RWPE2 (cell line): ENCODE data around the gene UBQLN4.
A peak's percentile ranks its signal among the peaks of the same experiment; 100 is the strongest.

Experiments
- ATAC-seq: fragments of 200-7000 bp; cut with Tn5 transposase; 3 replicates; pipeline ENCODE4 v1.9.1; 2021; ENCODE audit warnings: low read depth
- DNase-seq: peaks from one replicate; pipeline ENCODE4 v3.0.0-alpha.2; 2020; ENCODE audit warnings: low spot score
- H3K27ac ChIP-seq: fragments of 450-650 bp; 2 replicates; pipeline ENCODE4 v1.5.1; 2017; ENCODE audit warnings: mild to moderate bottlenecking; ENCODE audit not compliant: poor library complexity, severe bottlenecking
- H3K27me3 ChIP-seq: fragments of 250-450 bp; sonication (Bioruptor Pico); 2 replicates; pipeline ENCODE4 v1.5.1; 2021; ENCODE audit warnings: mild to moderate bottlenecking, moderate library complexity; ENCODE audit not compliant: insufficient read depth, poor library complexity, severe bottlenecking
- H3K36me3 ChIP-seq: fragments of 250-450 bp; sonication (Bioruptor Pico); 2 replicates; pipeline ENCODE4 v1.5.1; 2020; ENCODE audit warnings: low read depth, mild to moderate bottlenecking, moderate library complexity
- H3K4me1 ChIP-seq: fragments of 250-450 bp; sonication (Bioruptor Pico); 2 replicates; pipeline ENCODE4 v1.5.1; 2021; ENCODE audit warnings: mild to moderate bottlenecking, moderate library complexity; ENCODE audit not compliant: insufficient read depth, poor library complexity, severe bottlenecking
- H3K4me3 ChIP-seq: fragments of 250-450 bp; sonication (Bioruptor Pico); 2 replicates; pipeline ENCODE4 v1.5.1; 2021; ENCODE audit warnings: mild to moderate bottlenecking, moderate library complexity; ENCODE audit not compliant: severe bottlenecking
- H3K9me3 ChIP-seq: fragments of 250-450 bp; sonication (Bioruptor Pico); 2 replicates; pipeline ENCODE4 v1.5.1; 2021; ENCODE audit warnings: mild to moderate bottlenecking, moderate library complexity; ENCODE audit not compliant: severe bottlenecking
- CTCF ChIP-seq: fragments of 450-650 bp; IDR thresholded peaks from one replicate; pipeline ENCODE4 v1.5.1; 2017; ENCODE audit warnings: mild to moderate bottlenecking, moderate library complexity; ENCODE audit not compliant: poor library complexity, severe bottlenecking

The UBQLN4 gene

GRCh38 chr1:156055281-156056048, 1.9 kb upstream of the UBQLN4 start:
- DNase-seq (no peak), ATAC-seq (no peak)
- H3K4me1 ChIP-seq = no peaks in the 10 kb centered on the region
- H3K27ac ChIP-seq = peak overlapping the region; percentile 90
- H3K27me3 ChIP-seq = no peaks in the 10 kb centered on the region
- H3K36me3 ChIP-seq = peaks cover 7% of the 10 kb centered on the region
- TF ChIP-seq CTCF = no peak
- peak overlapping the region; percentile 87 for H3K4me3 ChIP-seq
- no peaks in the 10 kb centered on the region for H3K9me3 ChIP-seq

GRCh38 chr1:156054500-156055280, 1.1 kb upstream of the UBQLN4 start, which contains the start of gene LAMTOR2:
LAMTOR2 (plus strand) TSS chr1:156054782; CDS start chr1:156054890, 108 bp downstream.
- Histone ChIP-seq H3K9me3 (no peaks in the 10 kb centered on the region), H3K4me1 (no peaks in the 10 kb centered on the region), H3K27ac (peak within 1 kb of the TSS; percentile 90), H3K27me3 (no peaks in the 10 kb centered on the region), H3K4me3 (peak within 1 kb of the TSS; percentile 87), H3K36me3 (peaks cover 9% of the 10 kb centered on the region)
- ATAC-seq = peak; percentile 82
- DNase-seq = peak; percentile 96
- no peak for TF ChIP-seq CTCF

- ATAC-seq (peak; percentile 35), DNase-seq (peak; percentile 69)
- Histone ChIP-seq H3K27me3 (no peaks in the 10 kb centered on the region), H3K4me3 (peak overlapping the region; percentile 87), H3K4me1 (no peaks in the 10 kb centered on the region), H3K27ac (peak overlapping the region; percentile 90), H3K9me3 (no peaks in the 10 kb centered on the region), H3K36me3 (peaks cover 23% of the 10 kb centered on the region)
- TF ChIP-seq CTCF = no peak
Observed at GRCh38 chr1:156052862-156053767, 483 bp downstream of the UBQLN4 start.

- no peaks in the 10 kb centered on the region for H3K9me3 ChIP-seq
- no peak for TF ChIP-seq CTCF
- DNase-seq (no peak), ATAC-seq (no peak)
- H3K4me3 ChIP-seq = no peak overlapping the region
- H3K27me3 ChIP-seq = no peaks in the 10 kb centered on the region
- H3K4me1 ChIP-seq = no peaks in the 10 kb centered on the region
- H3K36me3 ChIP-seq = peaks cover 30% of the 10 kb centered on the region
- no peak overlapping the region for H3K27ac ChIP-seq
Observed at GRCh38 chr1:156051011-156051725, 2.4 kb downstream of the UBQLN4 start.
